IMR-90 (cell line): ENCODE data around the gene ACSF2. TPM values are rescaled to one million over a fixed set of nuclear protein-coding genes. Genes with fewer than 3 reads are reported as not detected.
A peak's percentile ranks its signal among the peaks of the same experiment; 100 is the strongest.

Experiments used
- ATAC-seq: fragments of 200-7000 bp; cut with Tn5 transposase; 2 replicates; pipeline ENCODE4 v1.9.1; 2020; ENCODE audit warnings: low read depth, mild to moderate bottlenecking, moderate library complexity
- BruUV-seq: library from RNA; stranded (reverse); fragments of 400-500 nt; replicated peaks from 2 replicates; lab custom pipeline; 2021; lab: Mats Ljungman, UMichigan
- CTCF ChIA-PET: fragments of 300-600 bp; formaldehyde crosslinking; extraction: SDS; loops from one replicate; lab custom pipeline; 2021; ENCODE audit warnings: antibody characterized with exemption; lab: Yijun Ruan, JAX
- POLR2A ChIA-PET: fragments of 300-600 bp; sonication (Branson Sonifier 250); formaldehyde crosslinking; loops from one replicate; lab custom pipeline; 2022; ENCODE audit warnings: antibody characterized with exemption; ENCODE audit not compliant: unreplicated experiment; lab: Charles Lee
- DNase-seq: peaks from one replicate; pipeline ENCODE4 v3.0.0; 2013
- H2AFZ ChIP-seq: replicated peaks from 2 replicates; pipeline ENCODE3; 2013; ENCODE audit warnings: low read length, mild to moderate bottlenecking; ENCODE audit not compliant: poor library complexity
- H2AK5ac ChIP-seq: 2 replicates; pipeline ENCODE4 v1.6.1; 2013; ENCODE audit warnings: low read depth, low read length, inconsistent platforms
- H2AK9ac ChIP-seq: replicated peaks from 2 replicates; pipeline ENCODE3; 2013; ENCODE audit warnings: mild to moderate bottlenecking, low read depth, low read length, moderate library complexity; ENCODE audit not compliant: poor library complexity
- H2BK120ac ChIP-seq: 2 replicates; pipeline ENCODE4 v1.6.1; 2013; ENCODE audit warnings: low read depth, low read length, inconsistent platforms
- H2BK15ac ChIP-seq: 3 replicates; pipeline ENCODE4 v1.6.1; 2013; ENCODE audit warnings: low read depth, low read length, inconsistent platforms
- H2BK20ac ChIP-seq: 2 replicates; pipeline ENCODE4 v1.6.1; 2013; ENCODE audit warnings: low read depth, mild to moderate bottlenecking, inconsistent platforms, low read length, moderate library complexity
- H2BK5ac ChIP-seq: 2 replicates; pipeline ENCODE4 v1.6.1; 2013; ENCODE audit warnings: mild to moderate bottlenecking, low read depth, low read length, inconsistent platforms; ENCODE audit not compliant: poor library complexity, severe bottlenecking
- H3K14ac ChIP-seq: replicated peaks from 2 replicates; pipeline ENCODE4 v1.6.1; 2013; ENCODE audit warnings: low read depth, low read length, inconsistent platforms
- H3K18ac ChIP-seq: 2 replicates; pipeline ENCODE4 v1.6.1; 2013; ENCODE audit warnings: low read depth, low read length, control low read depth
- H3K23ac ChIP-seq: 2 replicates; pipeline ENCODE4 v1.6.1; 2013; ENCODE audit warnings: low read depth, low read length, inconsistent platforms
- H3K27ac ChIP-seq: 2 replicates; pipeline ENCODE4 v1.5.1; 2013; ENCODE audit warnings: mild to moderate bottlenecking, control low read depth, low read length; ENCODE audit not compliant: insufficient read depth
- H3K27me3 ChIP-seq: 2 replicates; pipeline ENCODE4 v1.6.1; 2013; ENCODE audit warnings: low read length; ENCODE audit not compliant: control insufficient read depth, insufficient read depth
- H3K36me3 ChIP-seq: 2 replicates; pipeline ENCODE4 v1.6.1; 2013; ENCODE audit warnings: low read length, mixed read lengths; ENCODE audit not compliant: control insufficient read depth, insufficient read depth
- H3K4ac ChIP-seq: 2 replicates; pipeline ENCODE4 v1.6.1; 2013; ENCODE audit warnings: low read depth, low read length, inconsistent platforms
- H3K4me1 ChIP-seq: 2 replicates; pipeline ENCODE4 v1.6.1; 2013; ENCODE audit warnings: low read length, mixed read lengths; ENCODE audit not compliant: control insufficient read depth, insufficient read depth
- H3K4me2 ChIP-seq: 2 replicates; pipeline ENCODE4 v1.6.1; 2013; ENCODE audit warnings: low read depth, mild to moderate bottlenecking, control low read depth, low read length, moderate library complexity
- H3K4me3 ChIP-seq: 2 replicates; pipeline ENCODE4 v1.5.1; 2013; ENCODE audit warnings: low read depth, mild to moderate bottlenecking, control low read depth, low read length, moderate library complexity; ENCODE audit not compliant: insufficient read depth
- H3K56ac ChIP-seq: 2 replicates; pipeline ENCODE4 v1.6.1; 2013; ENCODE audit warnings: low read length, inconsistent platforms; ENCODE audit not compliant: insufficient read depth; ENCODE audit errors: extremely low read depth
- H3K79me1 ChIP-seq, 2 experiments: 2 replicates each; pipeline ENCODE4 v1.6.1; 2013; ENCODE audit warnings: low read length in 2 of 2, inconsistent platforms in 1 of 2, low read depth in 1 of 2
- H3K9ac ChIP-seq: 2 replicates; pipeline ENCODE4 v1.6.1; 2013; ENCODE audit warnings: low read depth, low read length, control low read depth
- H3K9me1 ChIP-seq: 2 replicates; pipeline ENCODE4 v1.6.1; 2013; ENCODE audit warnings: low read length, inconsistent platforms; ENCODE audit not compliant: insufficient read depth
- H3K9me3 ChIP-seq: 2 replicates; pipeline ENCODE4 v1.6.1; 2013; ENCODE audit warnings: low read length; ENCODE audit not compliant: control insufficient read depth, insufficient read depth
- H4K20me1 ChIP-seq: 2 replicates; pipeline ENCODE4 v1.6.1; 2013; ENCODE audit warnings: low read length, inconsistent platforms; ENCODE audit not compliant: insufficient read depth
- H4K5ac ChIP-seq: 2 replicates; pipeline ENCODE4 v1.6.1; 2013; ENCODE audit warnings: mild to moderate bottlenecking, low read depth, low read length, control low read depth
- H4K8ac ChIP-seq, 2 experiments: 2 replicates each; pipeline ENCODE4 v1.6.1; 2013; ENCODE audit warnings: low read depth in 2 of 2, low read length in 2 of 2, control low read depth in 1 of 2, inconsistent platforms in 1 of 2
- H4K91ac ChIP-seq: 2 replicates; pipeline ENCODE4 v1.6.1; 2013; ENCODE audit warnings: low read depth, low read length, inconsistent platforms; ENCODE audit not compliant: insufficient read depth
- BHLHE40 ChIP-seq: fragments of 150-350 bp; IDR thresholded peaks from 2 replicates; pipeline ENCODE4 v1.6.1; 2016; ENCODE audit warnings: mild to moderate bottlenecking, low read depth, low read length
- CEBPB ChIP-seq: IDR thresholded peaks from 2 replicates; pipeline ENCODE4 v1.6.1; 2012; ENCODE audit warnings: low read depth, low read length, improper control_type of control experiment
- ELK1 ChIP-seq: fragments of 150-350 bp; IDR thresholded peaks from 2 replicates; pipeline ENCODE4 v1.6.1; 2016; ENCODE audit warnings: low read depth, mild to moderate bottlenecking, low read length, moderate library complexity, borderline replicate concordance
- FOS ChIP-seq: fragments of 150-350 bp; IDR thresholded peaks from 2 replicates; pipeline ENCODE4 v1.6.1; 2016; ENCODE audit warnings: low read depth, low read length
- MAZ ChIP-seq: IDR thresholded peaks from 2 replicates; pipeline ENCODE4 v1.6.1; 2012; ENCODE audit warnings: low read depth, mild to moderate bottlenecking, low read length, improper control_type of control experiment, moderate library complexity, borderline replicate concordance
- MXI1 ChIP-seq: IDR thresholded peaks from 2 replicates; pipeline ENCODE4 v1.6.1; 2012; ENCODE audit warnings: low read depth, mild to moderate bottlenecking, low read length, moderate library complexity, borderline replicate concordance
- RAD21 ChIP-seq: IDR thresholded peaks from 2 replicates; pipeline ENCODE4 v1.6.1; 2012; ENCODE audit warnings: low read length, improper control_type of control experiment
- USF2 ChIP-seq: fragments of 150-350 bp; IDR thresholded peaks from 2 replicates; pipeline ENCODE4 v1.6.1; 2017; ENCODE audit warnings: mild to moderate bottlenecking, antibody characterized with exemption, low read length, low read depth
- WGBS, 2 experiments: methylation state at CpG; one replicate each; pipeline versions ENCODE4 v1.1.5 to v1.1.7; 2013; ENCODE audit warnings: missing lambda C conversion rate in 2 of 2; ENCODE audit not compliant: insufficient read length in 1 of 2; ENCODE audit errors: extremely low coverage in 2 of 2; 5-methylcytosine and 5-hydroxymethylcytosine counted together
- dilution Hi-C: fragments of 300-500 bp; cut with HindIII; formaldehyde crosslinking; loops from one replicate; pipeline ENCODE4 v1.14.3; 2018; ENCODE audit warnings: low sequenced_read_pairs; ENCODE audit not compliant: unreplicated experiment
- in situ Hi-C: fragments of 300-500 bp; cut with MboI; formaldehyde crosslinking; loops from 3 replicates; pipeline ENCODE4 v1.14.3; 2019; ENCODE audit warnings: low sequenced_read_pairs, inconsistent platforms, mixed read lengths
- intact Hi-C: fragments of 100-400 bp; cut with micrococcal nuclease; formaldehyde crosslinking; loops from 2 replicates; pipeline ENCODE4 v1.10.0; 2022
- polyA plus RNA-seq, 3 experiments: library from polyadenylated mRNA; depleted of rRNA; stranded (reverse); fragments of >200 nt; gene quantifications; 2 replicates each; pipeline ENCODE4 v1.2.3, GENCODE V29; 2012; ENCODE audit warnings: low replicate concordance in 1 of 3
- total RNA-seq: library from RNA; depleted of rRNA; stranded (reverse); fragments of >200 nt; gene quantifications from 2 replicates; pipeline ENCODE4 v1.2.3, GENCODE V29; 2012
- TF ChIP-seq, protein P1 (sequence below): conservative IDR thresholded peaks from 2 replicates; pipeline ENCODE4 v1.5.1; 2012; ENCODE audit warnings: mild to moderate bottlenecking, low read depth, low read length, improper control_type of control experiment

Gene ACSF2
- total and polyA plus RNA-seq, 2 of the 4 experiments (the other 2 are of a cell fraction), result 18.5 to 27.2 TPM

DNA sequence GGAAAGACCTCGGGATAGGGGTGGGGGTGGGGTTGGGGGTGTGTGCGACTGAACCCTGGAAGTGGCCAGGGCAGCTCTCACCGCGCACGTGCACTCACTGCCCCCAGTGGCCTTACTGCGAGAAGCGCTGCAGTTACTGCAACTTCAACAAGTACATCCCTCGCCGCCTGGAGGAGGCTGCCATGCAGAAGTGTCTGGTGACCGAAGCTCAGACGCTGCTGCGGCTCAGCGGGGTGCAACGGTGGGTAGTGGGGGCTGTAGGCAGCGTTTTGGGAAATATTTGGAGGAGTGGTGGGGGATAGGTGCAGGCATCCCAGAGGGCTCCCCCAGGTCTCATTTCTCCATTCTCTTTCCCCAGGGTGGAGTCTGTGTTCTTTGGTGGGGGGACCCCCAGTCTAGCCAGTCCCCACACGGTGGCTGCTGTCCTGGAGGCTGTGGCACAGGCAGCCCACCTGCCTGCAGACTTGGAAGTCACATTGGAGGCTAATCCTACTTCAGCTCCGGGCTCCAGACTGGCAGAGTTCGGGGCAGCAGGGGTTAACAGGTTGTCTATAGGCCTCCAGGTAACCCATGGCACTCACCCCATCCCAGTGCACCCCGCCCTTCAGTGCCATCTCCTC lies 53.6 kb downstream of the ACSF2 start:
- Histone ChIP-seq H3K9ac (peak overlapping the region; percentile 78), H4K20me1 (peaks cover 8% of the 10 kb centered on the region; the same call in 1 of the 2 replicates), H3K4ac (peak overlapping the region; percentile 66; the same call in 1 of the 2 replicates), H4K5ac (no peak overlapping the region), H3K9me3 (no peaks in the 10 kb centered on the region), H3K18ac (no peak overlapping the region), H3K79me1 (peaks cover 11 to 32% of the 10 kb centered on the region in 2 experiments; a peak in 3 of 4 replicates), H4K91ac (no peak overlapping the region), H3K4me1 (peaks cover 4% of the 10 kb centered on the region), H3K27ac (peak overlapping the region; percentile 45; the same call in 1 of the 2 replicates), H2BK120ac (no peak overlapping the region), H3K56ac (no peak overlapping the region), H4K8ac (peak overlapping the region in 1 of 2 experiments; percentile 73; a peak in 2 of 4 replicates), H2AK9ac (peak overlapping the region; percentile 60), H2AK5ac (no peak overlapping the region; the same call in 1 of the 2 replicates), H2BK15ac (no peak overlapping the region), H3K36me3 (peaks cover 11% of the 10 kb centered on the region), H2BK20ac (no peak overlapping the region), H3K4me3 (peak overlapping the region; percentile 86), H3K14ac (no peak overlapping the region), H3K4me2 (peak overlapping the region; percentile 94), H3K23ac (no peak overlapping the region), H2BK5ac (no peak overlapping the region), H3K27me3 (no peaks in the 10 kb centered on the region; the same call in 1 of the 2 replicates), H3K9me1 (peaks cover 7% of the 10 kb centered on the region; the same call in 1 of the 2 replicates), H2AFZ (peak overlapping the region; percentile 94)
- WGBS, 2 experiments, result 40% methylated on average over 2 of the region's 19 CpGs; no CpG with 5 or more reads in 1 of the 2 experiments
- ChIA-PET CTCF (interaction anchor here (0.6 to 1.4 kb wide), 7 partner anchors 13 to 261 kb away, joined by 3 to 5 read pairs (median 3); partner anchors contain the start of gene CACNA1G), POLR2A (interaction anchor here (0.6 kb wide), 2 partner anchors 84 to 659 kb away, joined by 3 to 5 read pairs; no protein-coding TSS in a partner anchor)
- TF ChIP-seq USF2, result 0 out of 2 replicates have a peak, but pooled peaks have one; percentile 8
- no peak for TF ChIP-seq FOS
- TF ChIP-seq MXI1, result peak; percentile 87; the same call in 1 of the 2 replicates
- TF ChIP-seq, protein P1, sequence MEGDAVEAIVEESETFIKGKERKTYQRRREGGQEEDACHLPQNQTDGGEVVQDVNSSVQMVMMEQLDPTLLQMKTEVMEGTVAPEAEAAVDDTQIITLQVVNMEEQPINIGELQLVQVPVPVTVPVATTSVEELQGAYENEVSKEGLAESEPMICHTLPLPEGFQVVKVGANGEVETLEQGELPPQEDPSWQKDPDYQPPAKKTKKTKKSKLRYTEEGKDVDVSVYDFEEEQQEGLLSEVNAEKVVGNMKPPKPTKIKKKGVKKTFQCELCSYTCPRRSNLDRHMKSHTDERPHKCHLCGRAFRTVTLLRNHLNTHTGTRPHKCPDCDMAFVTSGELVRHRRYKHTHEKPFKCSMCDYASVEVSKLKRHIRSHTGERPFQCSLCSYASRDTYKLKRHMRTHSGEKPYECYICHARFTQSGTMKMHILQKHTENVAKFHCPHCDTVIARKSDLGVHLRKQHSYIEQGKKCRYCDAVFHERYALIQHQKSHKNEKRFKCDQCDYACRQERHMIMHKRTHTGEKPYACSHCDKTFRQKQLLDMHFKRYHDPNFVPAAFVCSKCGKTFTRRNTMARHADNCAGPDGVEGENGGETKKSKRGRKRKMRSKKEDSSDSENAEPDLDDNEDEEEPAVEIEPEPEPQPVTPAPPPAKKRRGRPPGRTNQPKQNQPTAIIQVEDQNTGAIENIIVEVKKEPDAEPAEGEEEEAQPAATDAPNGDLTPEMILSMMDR, result peak; percentile 52
- TF ChIP-seq MAZ, result peak; percentile 50; the same call in 1 of the 2 replicates
- no peak for TF ChIP-seq CEBPB
- no peak for TF ChIP-seq ELK1
- peak; percentile 31 for TF ChIP-seq RAD21
- TF ChIP-seq BHLHE40, result peak; percentile 97
- intact Hi-C loops (loop anchor here (5.0 kb wide), 1 partner anchor 363 kb away; no protein-coding TSS in a partner anchor), in situ Hi-C loops (loop anchor here (10.0 kb wide), 1 partner anchor 215 kb away; no protein-coding TSS in a partner anchor), dilution Hi-C loops (no loop called here)
- peak; percentile 63 for ATAC-seq
- DNase-seq, result peak; percentile 78
- no TSS peak for BruUV-seq
